Measurements from ENCODE around the gene MYH7.

The MYH7 gene

DNA sequence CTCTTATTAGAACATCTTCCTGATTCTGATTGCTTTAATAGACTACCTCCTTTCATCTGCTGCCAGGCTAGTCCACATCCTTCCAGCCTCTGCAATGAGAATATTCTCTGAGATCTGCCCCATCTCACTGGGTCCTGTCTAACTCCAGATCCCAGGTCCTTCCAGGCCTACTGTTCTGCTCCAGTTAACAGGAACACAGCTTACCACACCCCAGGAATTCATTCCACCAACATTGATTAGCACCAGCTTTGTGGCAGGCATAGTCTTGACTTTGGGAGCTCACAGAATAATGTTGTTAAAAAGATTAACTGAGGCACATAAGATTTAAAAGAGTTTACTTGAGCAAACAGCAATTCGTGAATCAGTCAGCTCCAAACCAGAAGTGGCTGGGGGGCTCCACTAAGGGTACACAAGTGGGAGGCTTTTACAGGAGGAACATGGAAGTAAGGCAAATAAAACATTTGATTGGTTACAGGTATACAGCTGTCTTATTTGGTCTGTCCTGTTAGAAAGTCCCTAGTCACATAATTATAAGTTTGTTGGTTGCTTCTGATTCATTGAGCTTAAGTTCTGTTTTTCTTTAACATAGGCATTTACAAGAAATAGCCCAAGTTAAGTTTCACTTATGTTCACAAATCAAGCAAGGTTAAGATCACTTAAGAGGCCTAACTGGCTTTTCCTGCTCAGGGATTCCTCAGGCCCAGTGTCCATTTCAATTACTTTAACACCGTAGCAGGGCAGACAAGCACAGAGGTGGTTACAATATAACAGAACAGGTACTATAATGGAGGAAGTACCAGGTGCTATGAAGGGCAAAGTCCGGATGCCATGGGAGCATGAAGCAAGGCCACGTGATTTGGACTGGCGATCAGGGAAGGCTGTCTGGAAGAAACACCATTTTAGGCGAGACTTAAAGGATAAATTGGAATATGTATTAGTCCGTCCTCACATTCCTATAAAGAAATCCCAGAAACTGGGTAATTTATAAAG is 12.2 kb upstream of the MYH7 start:
- no peak for DNase-seq

GRCh38 chr14:23446291-23446851 is 10.9 kb upstream of the MYH7 start:
- DNase-seq, result no peak

GRCh38 chr14:23445773-23446172 is 10.3 kb upstream of the MYH7 start:
- no peak for DNase-seq

- DNase-seq, result no peak
Measured at GRCh38 chr14:23444314-23444713, 8.9 kb upstream of the MYH7 start.

DNA sequence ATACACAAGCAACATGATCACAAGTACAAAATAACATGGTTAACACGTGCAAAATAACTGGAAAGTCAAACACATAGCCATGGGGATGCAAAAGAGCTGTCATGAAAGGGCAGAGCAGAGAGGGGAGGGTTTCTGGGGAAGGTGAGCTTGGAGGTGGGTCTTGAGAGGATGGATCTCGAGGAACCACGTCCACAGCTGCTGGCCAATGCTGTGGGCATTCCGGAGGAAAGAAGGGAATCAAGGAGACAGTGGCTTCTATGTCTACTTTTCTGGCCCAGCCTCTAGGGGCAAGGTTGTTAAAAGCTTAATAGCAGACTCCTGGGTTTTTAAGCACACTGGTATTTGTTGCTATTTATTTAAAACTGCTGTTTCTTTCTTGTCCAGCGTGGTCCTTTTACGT is 8.4 kb upstream of the MYH7 start:
- DNase-seq, result no peak

- DNase-seq, result no peak
Measured at GRCh38 chr14:23443411-23443812, 8.0 kb upstream of the MYH7 start.

DNA sequence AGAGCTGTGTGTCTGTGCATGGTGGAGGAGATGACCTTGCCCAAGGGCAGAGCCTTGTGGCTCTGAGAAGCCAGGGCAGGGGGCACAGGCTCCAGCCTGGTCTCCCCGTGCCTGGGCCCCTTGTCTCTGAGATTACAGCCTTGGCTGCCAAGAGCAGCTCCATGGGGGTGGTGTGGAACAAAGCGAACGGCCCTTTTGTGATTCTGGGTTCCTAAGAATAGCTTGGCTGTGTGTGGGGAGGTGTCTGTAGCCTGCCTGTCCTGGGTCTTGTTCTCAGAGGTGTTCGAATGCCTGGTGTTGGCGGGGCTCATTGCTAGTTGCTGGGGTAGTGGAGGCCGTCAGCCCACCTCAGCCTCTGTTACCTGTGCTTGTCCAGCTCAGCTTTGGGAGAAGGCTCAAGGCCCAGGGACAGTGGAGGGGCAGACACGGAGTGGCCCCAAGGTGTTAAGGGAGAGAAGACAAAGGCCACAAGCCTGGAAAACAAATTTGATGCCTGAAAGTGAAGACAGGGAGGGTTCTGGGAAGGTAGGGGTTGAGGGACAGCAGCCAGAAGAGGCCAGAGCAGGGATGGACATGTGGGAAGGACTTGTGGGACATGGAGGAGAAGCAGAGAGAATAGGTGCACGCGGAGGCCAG is 7.4 kb upstream of the MYH7 start:
- DNase-seq, result no peak

DNA sequence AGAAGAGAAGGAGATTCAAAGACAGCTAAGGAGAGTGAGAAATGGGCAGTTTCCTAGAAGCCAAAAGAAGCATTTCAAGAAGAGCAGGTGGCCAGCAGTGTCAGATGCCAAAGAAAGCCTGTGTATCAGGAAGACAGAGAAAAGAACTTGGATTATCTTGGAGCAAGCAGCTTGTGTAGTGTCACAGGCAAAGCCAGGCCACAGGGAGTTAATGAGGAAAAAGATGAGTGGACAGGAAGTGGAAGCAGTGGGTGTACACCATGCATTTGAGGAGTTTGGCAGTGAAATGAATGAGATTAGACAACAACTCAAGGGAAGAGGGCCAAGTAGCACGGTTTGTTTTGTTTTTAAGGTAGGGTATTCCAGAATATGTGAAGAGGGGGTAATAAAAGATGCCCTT is 5.6 kb upstream of the MYH7 start:
- DNase-seq, result no peak

- DNase-seq, result no peak
Measured at GRCh38 chr14:23439107-23439835, 3.8 kb upstream of the MYH7 start.

DNA sequence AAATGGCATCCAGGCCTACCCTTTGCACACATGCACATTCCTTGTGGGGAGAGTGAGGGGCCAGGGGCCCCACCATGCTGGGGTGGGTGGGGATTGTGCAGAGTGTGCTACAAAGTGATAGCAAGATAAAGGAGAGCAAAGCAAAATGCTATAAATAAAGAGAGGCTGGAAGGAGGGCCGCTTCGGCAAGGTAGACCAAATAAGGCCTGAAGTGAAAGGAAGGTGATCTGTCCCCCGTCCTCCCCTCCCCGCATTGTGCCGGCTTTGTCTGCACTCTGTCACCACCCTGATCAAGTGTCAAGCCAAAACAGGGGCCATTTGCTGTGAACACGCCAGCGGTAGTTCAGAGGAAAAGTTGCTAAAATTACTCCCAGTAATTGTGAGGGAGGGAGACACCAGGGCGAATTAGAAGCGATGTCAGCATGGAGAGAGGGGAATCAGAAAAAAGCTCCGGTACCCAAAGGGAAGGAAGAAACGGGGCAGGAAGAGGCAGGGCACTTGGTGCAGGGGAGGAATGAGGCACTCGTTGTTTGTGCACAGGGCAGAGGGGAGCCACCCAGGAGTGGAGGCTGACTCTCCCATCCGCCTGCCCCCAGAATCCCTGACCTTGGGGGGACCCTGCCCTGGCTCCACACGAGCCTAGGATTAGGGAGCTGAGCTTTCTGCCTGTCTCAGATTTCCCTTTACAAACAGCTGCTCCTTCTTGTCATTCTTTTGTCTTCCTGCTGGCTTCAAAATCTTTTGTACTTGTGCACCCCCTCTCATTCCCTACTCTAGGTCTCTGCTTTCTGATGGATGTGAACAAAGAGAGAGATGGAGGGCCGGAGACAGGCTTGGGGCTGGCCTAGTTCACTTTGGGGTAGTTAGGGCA is 2.9 kb upstream of the MYH7 start:
- DNase-seq, result no peak

GRCh38 chr14:23437133-23438100 is 2.0 kb upstream of the MYH7 start:
- DNase-seq, result no peak

GRCh38 chr14:23436327-23437132 is 1.1 kb upstream of the MYH7 start:
- DNase-seq, result no peak

- DNase-seq, result no peak
Measured at GRCh38 chr14:23434488-23435222, 805 bp downstream of the MYH7 start.

GRCh38 chr14:23433457-23433856 is 2.0 kb downstream of the MYH7 start:
- DNase-seq, result no peak

DNA sequence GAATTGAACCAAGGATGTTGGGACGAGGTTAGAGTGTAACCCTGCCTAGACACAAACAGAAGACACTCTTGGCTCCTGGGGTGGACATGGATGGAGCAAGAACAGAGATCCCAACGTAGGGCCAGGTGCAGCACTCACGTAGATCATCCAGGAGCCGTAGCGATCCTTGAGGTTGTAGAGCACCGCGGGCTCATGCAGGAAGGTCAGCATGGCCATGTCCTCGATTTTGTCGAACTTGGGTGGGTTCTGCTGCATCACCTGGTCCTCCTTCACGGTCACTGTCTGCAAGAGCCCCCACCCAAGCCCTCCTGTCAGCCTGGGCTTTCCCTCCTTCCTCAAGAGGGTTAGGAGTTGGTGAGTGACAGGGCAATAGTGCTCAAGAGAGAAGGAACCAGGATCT is 2.5 kb downstream of the MYH7 start:
- DNase-seq, result no peak

- DNase-seq, result no peak
Measured at GRCh38 chr14:23432102-23432925, 3.1 kb downstream of the MYH7 start.

GRCh38 chr14:23431486-23431885 is 4.0 kb downstream of the MYH7 start:
- no peak for DNase-seq

DNA sequence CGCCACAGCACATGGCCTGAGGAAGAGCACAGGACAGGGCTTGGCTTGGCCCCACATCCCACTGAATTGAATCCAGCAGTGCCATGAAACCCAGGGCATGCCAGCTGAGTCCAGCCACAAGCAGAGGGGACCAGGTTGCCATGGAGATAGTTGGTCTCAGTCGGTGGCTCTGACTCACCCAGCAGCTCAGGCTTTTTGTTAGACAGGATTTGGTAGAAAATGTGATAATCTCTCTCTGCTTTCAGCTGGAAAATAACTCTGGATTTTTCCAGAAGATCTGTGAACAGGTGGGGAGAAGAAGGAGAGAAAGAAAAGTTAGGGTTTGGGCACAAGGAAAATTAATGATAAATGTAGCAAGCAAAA is 4.8 kb downstream of the MYH7 start:
- no peak for DNase-seq

Measured in activated CD4-positive, alpha-beta T cell treated with anti-CD3 and anti-CD28 coated beads, Interleukin-2, amount 50 U/mL, for 4 hours (primary cell).